ENCODE data around the gene UGT1A8. TPM values are rescaled to one million over a fixed set of nuclear protein-coding genes. Genes with fewer than 3 reads are reported as not detected.
"Not testable (repeated sequence)": the region's sequence is repeated elsewhere in the genome, so short reads cannot be mapped to it uniquely, and the experiment has no call there.

Gene UGT1A8
- total RNA-seq, 4 donors from 2014 or later, result 0.34 TPM; not detected in 3

DNA sequence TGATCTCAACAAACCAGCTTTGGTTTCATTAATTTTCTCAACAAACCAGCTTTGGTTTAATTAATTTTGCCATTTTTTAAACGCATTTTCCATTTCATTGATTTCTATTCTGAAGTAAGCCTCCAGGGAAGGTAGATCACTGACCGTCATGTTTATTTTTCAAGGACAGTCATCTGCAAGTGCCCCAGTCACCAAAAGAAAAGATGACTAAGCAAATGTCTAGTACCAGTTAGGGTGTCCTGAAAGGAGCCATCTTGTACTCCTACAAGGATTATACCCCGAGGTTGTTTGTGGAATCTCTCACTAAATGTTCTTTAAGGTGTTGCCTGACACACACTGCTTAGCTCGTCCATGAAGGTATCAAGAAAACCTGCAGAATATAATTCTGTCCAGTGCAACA, 6.1 kb upstream of the UGT1A8 start:
- intact Hi-C loops (cut with DNase I), result no loop called here
- Histone ChIP-seq H3K4me1 (no peaks in the 10 kb centered on the region), H3K27me3 (no peaks in the 10 kb centered on the region), H3K4me3 (replicated peaks in 1 of 3) (no peak overlapping the region), H3K9me3 (no peaks in the 10 kb centered on the region), H3K27ac (no peak overlapping the region), H3K36me3 (no peaks in the 10 kb centered on the region)
- TF ChIP-seq, protein P1, sequence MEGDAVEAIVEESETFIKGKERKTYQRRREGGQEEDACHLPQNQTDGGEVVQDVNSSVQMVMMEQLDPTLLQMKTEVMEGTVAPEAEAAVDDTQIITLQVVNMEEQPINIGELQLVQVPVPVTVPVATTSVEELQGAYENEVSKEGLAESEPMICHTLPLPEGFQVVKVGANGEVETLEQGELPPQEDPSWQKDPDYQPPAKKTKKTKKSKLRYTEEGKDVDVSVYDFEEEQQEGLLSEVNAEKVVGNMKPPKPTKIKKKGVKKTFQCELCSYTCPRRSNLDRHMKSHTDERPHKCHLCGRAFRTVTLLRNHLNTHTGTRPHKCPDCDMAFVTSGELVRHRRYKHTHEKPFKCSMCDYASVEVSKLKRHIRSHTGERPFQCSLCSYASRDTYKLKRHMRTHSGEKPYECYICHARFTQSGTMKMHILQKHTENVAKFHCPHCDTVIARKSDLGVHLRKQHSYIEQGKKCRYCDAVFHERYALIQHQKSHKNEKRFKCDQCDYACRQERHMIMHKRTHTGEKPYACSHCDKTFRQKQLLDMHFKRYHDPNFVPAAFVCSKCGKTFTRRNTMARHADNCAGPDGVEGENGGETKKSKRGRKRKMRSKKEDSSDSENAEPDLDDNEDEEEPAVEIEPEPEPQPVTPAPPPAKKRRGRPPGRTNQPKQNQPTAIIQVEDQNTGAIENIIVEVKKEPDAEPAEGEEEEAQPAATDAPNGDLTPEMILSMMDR (IDR thresholded peaks at IDR 0.05), result no peak
- TF ChIP-seq POLR2A (IDR thresholded peaks at IDR 0.05), result no peak
- DNase-seq, result no peak
- 79 to 82% methylated on average over 4 of the region's 4 CpGs for WGBS, 2 donors

DNA sequence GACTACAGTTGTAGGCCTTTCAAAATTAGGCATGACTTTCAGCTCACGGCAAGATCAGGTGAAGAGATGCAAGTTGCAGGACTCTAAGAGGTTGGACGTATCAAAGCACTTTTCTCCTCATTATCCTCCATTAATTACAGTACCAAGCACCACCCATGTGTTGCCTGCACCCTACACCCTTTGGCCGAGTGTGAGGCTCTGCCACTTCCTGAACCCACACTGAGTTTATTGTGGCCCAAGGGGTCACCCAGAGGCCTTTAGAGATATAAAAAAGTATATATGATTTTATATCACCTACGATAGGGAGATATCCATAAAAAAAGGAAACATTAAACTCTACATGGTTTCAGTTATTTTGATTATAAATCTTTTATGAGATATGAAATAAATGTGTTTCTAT, 2.8 kb downstream of the UGT1A8 start:
- H3K9me3 ChIP-seq, result no peaks in the 10 kb centered on the region
- intact Hi-C loops (cut with DNase I), result no loop called here
- no peaks in the 10 kb centered on the region for H3K27me3 ChIP-seq
- H3K36me3 ChIP-seq, result no peaks in the 10 kb centered on the region
- DNase-seq, result no peak
- no peak overlapping the region for H3K27ac ChIP-seq
- no peaks in the 10 kb centered on the region for H3K4me1 ChIP-seq
- 78 to 85% methylated on average over 4 of the region's 4 CpGs for WGBS, 2 donors
- H3K4me3 ChIP-seq (replicated peaks in 1 of 3), result no peak overlapping the region
- TF ChIP-seq, protein P1 (IDR thresholded peaks at IDR 0.05), result no peak
- TF ChIP-seq POLR2A (IDR thresholded peaks at IDR 0.05), result no peak

DNA sequence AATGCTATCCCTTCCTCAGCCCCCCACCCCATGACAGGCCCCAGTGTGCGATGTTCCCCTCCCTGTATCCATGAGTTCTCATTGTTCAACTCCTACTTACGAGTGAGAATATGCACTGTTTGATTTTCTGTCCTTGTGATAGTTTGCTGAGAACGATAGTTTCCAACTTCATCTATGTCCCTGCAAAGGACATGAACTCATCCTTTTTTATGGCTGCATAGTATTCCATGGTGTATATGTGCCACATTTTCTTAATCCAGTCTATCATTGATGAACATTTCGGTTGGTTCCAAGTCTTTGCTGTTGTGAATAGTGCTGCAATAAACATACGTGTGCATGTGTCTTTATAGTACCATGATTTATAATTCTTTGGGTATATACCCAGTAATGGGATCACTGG, 4.4 kb downstream of the UGT1A8 start:
- H3K4me3 ChIP-seq (replicated peaks in 1 of 3); H3K27ac ChIP-seq; intact Hi-C loops (cut with DNase I); DNase-seq; H3K36me3 ChIP-seq; H3K27me3 ChIP-seq; H3K4me1 ChIP-seq; H3K9me3 ChIP-seq: not testable (repeated sequence)
- 91 to 93% methylated on average over 5 of the region's 5 CpGs for WGBS, 2 donors

DNA sequence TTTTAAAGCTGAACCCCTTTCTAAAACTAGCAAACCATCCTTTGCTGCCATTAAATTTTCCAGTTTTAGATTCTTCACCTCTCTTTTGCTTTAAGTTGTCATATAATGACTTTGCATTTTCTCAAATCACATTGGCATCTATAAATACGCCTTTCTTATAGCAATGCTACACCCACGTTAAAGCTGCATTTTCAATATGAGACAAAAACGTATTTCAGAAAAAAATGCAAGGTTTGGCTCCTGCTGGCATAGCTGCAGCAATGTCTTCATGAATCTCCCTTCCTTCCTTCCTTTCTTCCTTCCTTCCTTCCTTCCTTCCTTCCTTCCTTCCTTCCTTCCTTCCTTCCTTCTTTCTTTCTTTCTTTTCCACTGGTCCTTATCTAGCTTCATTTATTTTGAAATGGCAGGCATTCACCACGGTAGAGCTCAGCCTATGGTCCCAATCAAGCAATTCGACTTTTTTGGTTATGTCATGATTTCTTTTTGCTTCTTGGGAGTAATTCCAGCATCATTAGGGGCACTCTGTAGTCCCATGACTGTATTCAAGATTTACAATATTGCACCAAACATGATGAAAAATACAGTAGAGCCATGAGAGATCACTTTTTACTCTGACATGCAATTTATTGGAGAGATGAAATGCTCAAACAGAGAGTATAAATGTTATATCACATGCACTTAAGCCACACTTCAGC, 10.0 kb downstream of the UGT1A8 start:
- DNase-seq, result no peak
- Histone ChIP-seq H3K36me3 (no peaks in the 10 kb centered on the region), H3K27me3 (no peaks in the 10 kb centered on the region), H3K9me3 (no peaks in the 10 kb centered on the region), H3K4me3 (replicated peaks in 1 of 3) (no peak overlapping the region), H3K27ac (no peak overlapping the region), H3K4me1 (no peaks in the 10 kb centered on the region)
- no peak for TF ChIP-seq POLR2A (IDR thresholded peaks at IDR 0.05)
- intact Hi-C loops (cut with DNase I), result no loop called here
- WGBS, 2 donors, result 62 to 71% methylated on average over 5 of the region's 5 CpGs

DNA sequence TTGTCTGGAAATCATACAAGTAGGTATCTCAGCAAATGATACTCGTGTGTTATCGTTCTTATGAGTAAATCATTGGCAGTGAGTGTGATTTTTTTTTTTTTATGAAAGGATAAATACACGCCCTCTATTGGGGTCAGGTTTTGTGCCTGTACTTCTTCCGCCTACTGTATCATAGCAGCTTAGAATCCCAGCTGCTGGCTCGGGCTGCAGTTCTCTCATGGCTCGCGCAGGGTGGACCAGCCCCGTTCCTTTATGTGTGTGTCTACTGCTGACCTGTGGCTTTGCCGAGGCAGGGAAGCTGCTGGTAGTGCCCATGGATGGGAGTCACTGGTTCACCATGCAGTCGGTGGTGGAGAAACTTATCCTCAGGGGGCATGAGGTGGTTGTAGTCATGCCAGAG, 18.9 kb downstream of the UGT1A8 start, which contains the start of gene UGT1A10:
Gene UGT1A10, plus strand, starts transcription at position 143 of the 400 bp plus-strand sequence. Its CDS starts 75 bp downstream, at position 218.
- H3K4me1 ChIP-seq; H3K4me3 ChIP-seq (replicated peaks in 1 of 3); intact Hi-C loops (cut with DNase I); H3K27ac ChIP-seq; DNase-seq; H3K27me3 ChIP-seq; H3K36me3 ChIP-seq; H3K9me3 ChIP-seq: not testable (repeated sequence)
- WGBS, 2 donors, result 90 to 94% methylated on average over 10 of the region's 10 CpGs

DNA sequence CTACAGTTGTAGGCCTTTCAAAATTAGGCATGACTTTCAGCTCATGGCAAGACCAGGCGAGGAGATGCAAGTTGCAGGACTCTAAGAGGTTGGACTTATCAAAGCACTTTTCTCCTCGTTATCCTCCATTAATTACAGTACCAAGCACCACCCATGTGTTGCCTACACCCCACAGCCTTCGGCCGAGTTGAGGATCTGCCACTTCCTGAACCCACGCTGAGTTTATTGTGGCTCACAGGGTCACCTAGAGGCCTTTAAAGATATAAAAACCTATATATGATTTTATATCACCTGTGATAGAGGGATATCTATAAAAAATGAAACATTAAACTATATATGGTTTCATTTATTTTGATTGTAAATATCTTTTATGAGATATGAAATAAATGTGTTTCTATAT, 21.4 kb downstream of the UGT1A8 start:
- 74 to 76% methylated on average over 5 of the region's 5 CpGs for WGBS, 2 donors
- no peaks in the 10 kb centered on the region for H3K9me3 ChIP-seq
- intact Hi-C loops (cut with DNase I), result no loop called here
- H3K4me3 ChIP-seq (replicated peaks in 1 of 3), result no peak overlapping the region
- TF ChIP-seq, protein P1 (IDR thresholded peaks at IDR 0.05), result no peak
- TF ChIP-seq POLR2A (IDR thresholded peaks at IDR 0.05), result no peak
- no peak overlapping the region for H3K27ac ChIP-seq
- H3K36me3 ChIP-seq, result no peaks in the 10 kb centered on the region
- no peaks in the 10 kb centered on the region for H3K4me1 ChIP-seq
- no peaks in the 10 kb centered on the region for H3K27me3 ChIP-seq
- no peak for DNase-seq
